OCI-LY3 (cell line): Measurements from ENCODE around the gene ETV6.

ENCODE experiments used
- H2AFZ ChIP-seq: fragments of 200-600, 300-600 bp; shearing (Covaris generic); 2 replicates; pipeline ENCODE4 v1.6.0; 2014; ENCODE audit warnings: antibody characterized with exemption, low read depth, low read length
- H3K27ac ChIP-seq: fragments of 200-600, 300-600 bp; sonication (generic); 2 replicates; pipeline ENCODE4 v1.5.1; 2014; ENCODE audit warnings: mild to moderate bottlenecking, low read length, moderate library complexity, mixed read lengths
- H3K27me3 ChIP-seq: fragments of 200-600, 300-600 bp; sonication (generic); 2 replicates; pipeline ENCODE4 v1.6.1; 2014; ENCODE audit warnings: low read depth, low read length, mixed read lengths
- H3K36me3 ChIP-seq: fragments of 200-600, 300-600 bp; sonication (generic); replicated peaks from 2 replicates; pipeline ENCODE3; 2014; ENCODE audit warnings: low read depth, low read length, mixed read lengths
- H3K4me1 ChIP-seq: fragments of 300-600, 200-600 bp; sonication (generic); 2 replicates; pipeline ENCODE4 v1.6.1; 2014; ENCODE audit warnings: low read length, mixed read lengths
- H3K4me2 ChIP-seq: fragments of 200-600, 300-600 bp; sonication (generic); 2 replicates; pipeline ENCODE4 v1.6.1; 2014; ENCODE audit warnings: low read length, mixed read lengths
- H3K4me3 ChIP-seq: fragments of 300-600, 200-600 bp; sonication (generic); 2 replicates; pipeline ENCODE4 v1.5.1; 2014; ENCODE audit warnings: antibody characterized with exemption, mild to moderate bottlenecking, low read length, moderate library complexity
- H3K79me2 ChIP-seq: fragments of 300-600, 200-600 bp; shearing (Covaris generic); 2 replicates; pipeline ENCODE4 v1.6.1; 2014; ENCODE audit warnings: mild to moderate bottlenecking, low read length, mixed read lengths
- H3K9ac ChIP-seq: fragments of 300-600, 200-600 bp; shearing (Covaris generic); 2 replicates; pipeline ENCODE4 v1.6.0; 2014; ENCODE audit warnings: mild to moderate bottlenecking, low read length, moderate library complexity
- H3K9me3 ChIP-seq: fragments of 200-600, 300-600 bp; shearing (Covaris generic); 2 replicates; pipeline ENCODE4 v1.6.1; 2014; ENCODE audit warnings: low read length, mixed read lengths; ENCODE audit not compliant: insufficient read depth
- H4K20me1 ChIP-seq: fragments of 200-600, 300-600 bp; sonication (generic); 2 replicates; pipeline ENCODE4 v1.6.1; 2016; ENCODE audit warnings: low read length, mixed read lengths; ENCODE audit not compliant: insufficient read depth
- CTCF ChIP-seq: fragments of 200-600, 300-600 bp; sonication (generic); IDR thresholded peaks from 2 replicates; pipeline ENCODE4 v1.5.1; 2014; ENCODE audit warnings: antibody characterized with exemption, low read length, low read depth
- EZH2phosphoT487 ChIP-seq: fragments of 200-600 bp; shearing (Covaris generic); IDR thresholded peaks from 2 replicates; pipeline ENCODE4 v1.6.1; 2018; ENCODE audit warnings: antibody characterized with exemption, mixed run types, low read depth

Gene ETV6

GRCh38 chr12:11922361-11922760 lies 272.9 kb downstream of the ETV6 start:
- H3K9me3 ChIP-seq = no peaks in the 10 kb centered on the region
- no peaks in the 10 kb centered on the region for H3K36me3 ChIP-seq
- no peaks in the 10 kb centered on the region for H4K20me1 ChIP-seq
- peaks cover 12% of the 10 kb centered on the region; the same call in 1 of the 2 replicates for H3K27me3 ChIP-seq
- H3K79me2 ChIP-seq = no peaks in the 10 kb centered on the region
- H3K27ac ChIP-seq = no peak overlapping the region
- H3K4me3 ChIP-seq = no peak overlapping the region
- no peak overlapping the region for H3K4me2 ChIP-seq
- no peak overlapping the region for H2AFZ ChIP-seq
- H3K9ac ChIP-seq = no peak overlapping the region
- TF ChIP-seq CTCF = no peak
- no peak for TF ChIP-seq EZH2phosphoT487
- H3K4me1 ChIP-seq = no peaks in the 10 kb centered on the region

GRCh38 chr12:11923067-11923466 lies 273.6 kb downstream of the ETV6 start:
- Histone ChIP-seq H4K20me1 (no peaks in the 10 kb centered on the region), H3K36me3 (no peaks in the 10 kb centered on the region), H3K9me3 (no peaks in the 10 kb centered on the region), H3K79me2 (no peaks in the 10 kb centered on the region), H3K27ac (no peak overlapping the region), H3K4me2 (no peak overlapping the region), H3K27me3 (peaks cover 12% of the 10 kb centered on the region; the same call in 1 of the 2 replicates), H3K4me3 (no peak overlapping the region), H3K9ac (no peak overlapping the region), H3K4me1 (no peaks in the 10 kb centered on the region), H2AFZ (no peak overlapping the region)
- no peak for TF ChIP-seq EZH2phosphoT487

- Histone ChIP-seq H3K27me3 (peaks cover 5% of the 10 kb centered on the region; the same call in 1 of the 2 replicates), H3K4me3 (no peak overlapping the region)
These were observed 277.9 kb downstream of the ETV6 start for GRCh38 chr12:11927286-11927935.

GRCh38 chr12:11929714-11930113 lies 280.2 kb downstream of the ETV6 start:
- H2AFZ ChIP-seq = no peak overlapping the region
- H3K27me3 ChIP-seq = no peaks in the 10 kb centered on the region
- H3K4me2 ChIP-seq = no peak overlapping the region
- no peak overlapping the region for H3K9ac ChIP-seq
- H3K4me1 ChIP-seq = no peaks in the 10 kb centered on the region
- H4K20me1 ChIP-seq = no peaks in the 10 kb centered on the region
- TF ChIP-seq CTCF = no peak
- no peak for TF ChIP-seq EZH2phosphoT487
- H3K27ac ChIP-seq = no peak overlapping the region
- no peaks in the 10 kb centered on the region for H3K9me3 ChIP-seq
- H3K79me2 ChIP-seq = no peaks in the 10 kb centered on the region
- H3K36me3 ChIP-seq = no peaks in the 10 kb centered on the region
- no peak overlapping the region for H3K4me3 ChIP-seq

More at GRCh38 chr12:11927286-11927935, 277.9 kb downstream of the ETV6 start:
- Histone ChIP-seq H4K20me1 (no peaks in the 10 kb centered on the region), H3K4me1 (no peaks in the 10 kb centered on the region), H3K79me2 (no peaks in the 10 kb centered on the region), H3K27ac (no peak overlapping the region), H3K36me3 (no peaks in the 10 kb centered on the region), H3K9me3 (no peaks in the 10 kb centered on the region), H2AFZ (no peak overlapping the region), H3K4me2 (no peak overlapping the region), H3K9ac (no peak overlapping the region)
- TF ChIP-seq EZH2phosphoT487 = no peak
- TF ChIP-seq CTCF = no peak
